Fibroblast of lung (primary cell): ENCODE results near the gene SAXO1.

ENCODE experiments used
- CTCF ChIP-seq, 2 donors: IDR thresholded peaks in 1 of 2; conservative IDR thresholded peaks in 1 of 2; 1 replicate in 1 of 2; 2 replicates in 1 of 2; pipeline ENCODE4 v1.5.1; 2011 to 2012; ENCODE audit warnings: low read length in 2 of 2, control low read depth in 1 of 2, inconsistent platforms in 1 of 2, low read depth in 1 of 2, mild to moderate bottlenecking in 1 of 2
- EZH2 ChIP-seq: IDR thresholded peaks from 2 replicates; pipeline ENCODE4 v1.5.1; 2012; ENCODE audit warnings: low read length, control low read depth, mild to moderate bottlenecking; ENCODE audit errors: missing control alignments

DNA sequence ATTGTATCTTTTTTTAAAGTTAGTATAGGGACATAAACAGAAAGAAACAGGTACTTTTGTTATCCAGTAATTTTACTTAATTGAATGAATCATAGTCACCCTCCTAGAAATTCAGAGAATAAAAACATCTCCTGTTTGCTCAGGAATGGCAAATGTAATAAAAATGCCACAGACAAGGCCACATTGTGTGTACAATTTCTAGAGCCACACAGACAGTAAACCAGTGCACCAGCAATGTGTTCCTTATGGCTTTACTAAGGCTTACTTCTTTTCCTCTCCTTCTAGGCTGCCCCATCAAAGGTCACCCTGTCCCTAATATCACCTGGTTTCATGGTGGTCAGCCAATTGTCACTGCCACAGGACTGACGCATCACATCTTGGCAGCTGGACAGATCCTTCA, 145.5 kb downstream of the SAXO1 start:
- TF ChIP-seq EZH2 (no peak), CTCF (conservative IDR thresholded peaks at IDR 0.05 in 1 of 2, IDR thresholded peaks at IDR 0.05 in 1 of 2; ENCODE audit: low read depth in 1 of 2, low read length in 2 of 2) (no peak)
